ENCODE results near the gene VSX2. TPM values are rescaled to one million over a fixed set of nuclear protein-coding genes. Genes with fewer than 3 reads are reported as not detected.

Gene VSX2
- total RNA-seq, 2 donors from 2014 or later = not detected

DNA sequence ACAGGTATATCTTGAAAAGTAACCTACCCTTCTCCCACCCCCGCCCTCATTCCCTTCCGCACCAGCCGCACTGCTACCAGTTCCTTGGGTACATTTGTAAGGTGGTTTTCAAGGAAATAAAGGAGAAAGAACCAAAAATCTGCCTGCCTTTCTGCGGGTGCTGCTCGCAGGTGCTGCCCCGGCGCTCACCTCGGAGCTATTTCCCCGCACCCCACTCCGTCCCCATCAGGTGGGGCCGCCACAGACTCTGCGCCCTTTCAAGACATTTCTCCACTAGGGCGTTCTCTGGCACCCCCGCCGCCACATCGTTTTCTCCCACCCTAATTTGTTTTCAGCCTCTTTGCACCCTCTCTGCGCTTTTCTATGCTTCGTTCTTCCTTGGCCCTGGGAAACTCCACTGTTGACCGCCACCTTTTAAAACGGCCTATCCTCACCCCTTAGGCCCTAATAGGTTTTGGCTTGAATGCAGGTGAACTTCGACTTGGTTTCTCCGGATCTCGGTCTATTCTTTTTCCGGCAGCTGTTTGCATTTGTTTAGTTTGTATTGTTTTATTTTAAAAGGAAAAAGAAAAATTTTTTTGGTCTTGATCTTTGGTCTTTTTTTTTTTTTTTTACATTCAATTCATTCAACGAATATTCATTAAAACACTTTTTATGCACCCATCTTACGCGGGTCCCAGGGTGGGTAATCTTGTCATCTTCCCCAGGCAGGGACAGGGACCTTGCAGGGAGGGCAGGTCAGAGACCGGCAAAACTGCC lies 3.0 kb downstream of the VSX2 start:
- intact Hi-C loops (cut with DNase I) = no loop called here
- Histone ChIP-seq H3K9ac (ENCODE audit: low read depth in 2 of 2, low read length in 2 of 2) (no peak overlapping the region), H3K9me3 (no peaks in the 10 kb centered on the region), H3K27me3 (peaks cover 56% of the 10 kb centered on the region), H3K4me1 (peaks cover 9% of the 10 kb centered on the region), H3K36me3 (no peaks in the 10 kb centered on the region), H3K4me3 (no peak overlapping the region), H3K27ac (no peak overlapping the region)
- TF ChIP-seq, protein P1, sequence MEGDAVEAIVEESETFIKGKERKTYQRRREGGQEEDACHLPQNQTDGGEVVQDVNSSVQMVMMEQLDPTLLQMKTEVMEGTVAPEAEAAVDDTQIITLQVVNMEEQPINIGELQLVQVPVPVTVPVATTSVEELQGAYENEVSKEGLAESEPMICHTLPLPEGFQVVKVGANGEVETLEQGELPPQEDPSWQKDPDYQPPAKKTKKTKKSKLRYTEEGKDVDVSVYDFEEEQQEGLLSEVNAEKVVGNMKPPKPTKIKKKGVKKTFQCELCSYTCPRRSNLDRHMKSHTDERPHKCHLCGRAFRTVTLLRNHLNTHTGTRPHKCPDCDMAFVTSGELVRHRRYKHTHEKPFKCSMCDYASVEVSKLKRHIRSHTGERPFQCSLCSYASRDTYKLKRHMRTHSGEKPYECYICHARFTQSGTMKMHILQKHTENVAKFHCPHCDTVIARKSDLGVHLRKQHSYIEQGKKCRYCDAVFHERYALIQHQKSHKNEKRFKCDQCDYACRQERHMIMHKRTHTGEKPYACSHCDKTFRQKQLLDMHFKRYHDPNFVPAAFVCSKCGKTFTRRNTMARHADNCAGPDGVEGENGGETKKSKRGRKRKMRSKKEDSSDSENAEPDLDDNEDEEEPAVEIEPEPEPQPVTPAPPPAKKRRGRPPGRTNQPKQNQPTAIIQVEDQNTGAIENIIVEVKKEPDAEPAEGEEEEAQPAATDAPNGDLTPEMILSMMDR (IDR thresholded peaks at IDR 0.05) = no peak
- DNase-seq = no peak

DNA sequence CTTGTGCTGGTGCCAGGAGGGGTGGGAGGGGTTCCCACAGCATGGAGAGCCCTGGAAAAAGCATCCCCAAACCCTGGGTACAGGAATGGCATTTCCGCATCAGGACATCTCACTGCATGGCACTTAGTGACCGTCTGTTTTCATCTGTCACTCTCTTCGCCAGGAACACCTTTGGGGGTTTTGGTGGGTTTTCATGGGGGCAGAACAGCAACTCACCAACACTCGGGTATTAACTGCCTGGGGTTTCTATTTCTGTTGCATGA lies 3.5 kb downstream of the VSX2 start:
- no peaks in the 10 kb centered on the region for H3K9me3 ChIP-seq
- intact Hi-C loops (cut with DNase I) = no loop called here
- TF ChIP-seq, protein P1 (IDR thresholded peaks at IDR 0.05) = no peak
- no peak overlapping the region for H3K4me3 ChIP-seq
- H3K9ac ChIP-seq (ENCODE audit: low read depth in 2 of 2, low read length in 2 of 2) = no peak overlapping the region
- DNase-seq = no peak
- H3K27me3 ChIP-seq = peaks cover 56% of the 10 kb centered on the region
- no peak overlapping the region for H3K27ac ChIP-seq
- H3K4me1 ChIP-seq = peaks cover 9% of the 10 kb centered on the region
- H3K36me3 ChIP-seq = no peaks in the 10 kb centered on the region

DNA sequence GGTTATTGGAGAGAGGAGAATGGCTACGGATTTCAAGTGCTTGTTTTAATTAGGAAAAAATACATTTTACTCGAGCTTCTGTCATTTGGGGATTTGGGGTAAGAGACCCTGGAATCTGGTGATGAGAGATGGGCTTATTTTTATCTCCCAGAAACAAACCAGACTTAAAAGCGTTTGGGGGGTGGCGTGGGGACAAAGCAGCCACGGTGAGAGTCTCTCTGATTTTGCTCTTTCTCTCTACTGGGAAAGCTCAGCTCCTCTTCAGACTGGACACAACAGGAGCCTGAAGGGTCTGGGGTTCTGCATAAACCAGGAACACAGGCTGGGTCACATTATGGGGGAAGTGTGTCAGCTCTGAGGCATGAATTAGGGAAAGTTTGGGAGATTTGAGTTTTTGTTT lies 3.8 kb downstream of the VSX2 start:
- Histone ChIP-seq H3K36me3 (no peaks in the 10 kb centered on the region), H3K4me3 (no peak overlapping the region), H3K4me1 (peaks cover 9% of the 10 kb centered on the region), H3K27ac (no peak overlapping the region), H3K9me3 (no peaks in the 10 kb centered on the region), H3K9ac (ENCODE audit: low read depth in 2 of 2, low read length in 2 of 2) (no peak overlapping the region), H3K27me3 (peaks cover 56% of the 10 kb centered on the region)
- TF ChIP-seq, protein P1 (IDR thresholded peaks at IDR 0.05) = no peak
- DNase-seq = no peak
- intact Hi-C loops (cut with DNase I) = no loop called here

DNA sequence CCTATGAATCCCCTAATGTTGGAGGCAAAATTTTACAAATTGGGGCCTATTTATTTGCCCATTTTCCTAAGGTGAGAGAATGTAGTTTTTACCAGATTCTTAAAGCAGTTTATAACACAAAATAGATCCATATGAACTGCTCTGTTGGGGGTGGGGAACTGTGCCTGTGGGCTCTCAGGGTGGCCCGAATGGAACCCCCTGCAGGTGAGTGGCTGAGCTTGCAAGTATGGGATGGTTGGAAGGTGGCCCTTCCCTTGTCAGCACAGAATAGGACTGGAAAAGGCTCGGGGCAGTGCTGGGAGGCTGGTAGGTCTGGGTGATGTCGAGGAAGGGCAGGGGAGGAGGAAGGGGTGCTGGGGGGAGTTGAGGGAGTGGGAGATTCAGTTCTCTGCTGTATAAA lies 4.9 kb downstream of the VSX2 start:
- Histone ChIP-seq H3K27me3 (peaks cover 50% of the 10 kb centered on the region), H3K4me1 (peaks cover 9% of the 10 kb centered on the region), H3K36me3 (no peaks in the 10 kb centered on the region), H3K9ac (ENCODE audit: low read depth in 2 of 2, low read length in 2 of 2) (no peak overlapping the region), H3K4me3 (no peak overlapping the region), H3K9me3 (no peaks in the 10 kb centered on the region), H3K27ac (no peak overlapping the region)
- intact Hi-C loops (cut with DNase I) = no loop called here
- no peak for DNase-seq
- TF ChIP-seq, protein P1 (IDR thresholded peaks at IDR 0.05) = no peak

DNA sequence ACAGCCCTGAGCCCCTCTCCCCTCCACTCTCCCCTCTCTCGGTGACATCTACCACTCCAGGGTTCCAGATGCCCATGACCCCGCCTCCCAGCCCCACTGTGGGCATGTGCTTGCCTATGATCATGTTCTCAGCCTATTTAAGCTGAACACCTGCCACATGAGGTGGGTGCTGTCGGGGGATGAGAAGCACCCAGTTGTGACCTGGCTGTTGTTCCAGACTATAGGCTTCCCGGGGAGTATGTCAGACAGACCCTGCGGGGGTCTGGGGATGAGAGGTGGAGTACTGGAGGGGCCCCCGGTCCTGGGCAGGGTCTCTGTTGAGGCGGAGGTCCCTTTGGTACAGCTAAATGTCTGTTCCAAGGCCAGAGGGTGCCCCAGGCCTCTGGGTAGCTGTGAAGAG lies 6.0 kb downstream of the VSX2 start:
- H3K9ac ChIP-seq (ENCODE audit: low read depth in 2 of 2, low read length in 2 of 2) = no peak overlapping the region
- H3K27ac ChIP-seq = no peak overlapping the region
- H3K4me1 ChIP-seq = peaks cover 6% of the 10 kb centered on the region
- intact Hi-C loops (cut with DNase I) = no loop called here
- H3K9me3 ChIP-seq = no peaks in the 10 kb centered on the region
- TF ChIP-seq, protein P1 (IDR thresholded peaks at IDR 0.05) = no peak
- H3K4me3 ChIP-seq = no peak overlapping the region
- H3K27me3 ChIP-seq = peaks cover 38% of the 10 kb centered on the region
- no peaks in the 10 kb centered on the region for H3K36me3 ChIP-seq
- DNase-seq = no peak
